NOMO-1 treated with DMSO at 0.1 percent for 48 hours (cell line): Measurements from ENCODE around the gene LCE3A.

Experiments
- DNase-seq: peaks from one replicate; lab custom pipeline; 2025; ENCODE audit not compliant: unreplicated experiment; lab: John Stamatoyannopoulos, UW

Gene LCE3A

DNA sequence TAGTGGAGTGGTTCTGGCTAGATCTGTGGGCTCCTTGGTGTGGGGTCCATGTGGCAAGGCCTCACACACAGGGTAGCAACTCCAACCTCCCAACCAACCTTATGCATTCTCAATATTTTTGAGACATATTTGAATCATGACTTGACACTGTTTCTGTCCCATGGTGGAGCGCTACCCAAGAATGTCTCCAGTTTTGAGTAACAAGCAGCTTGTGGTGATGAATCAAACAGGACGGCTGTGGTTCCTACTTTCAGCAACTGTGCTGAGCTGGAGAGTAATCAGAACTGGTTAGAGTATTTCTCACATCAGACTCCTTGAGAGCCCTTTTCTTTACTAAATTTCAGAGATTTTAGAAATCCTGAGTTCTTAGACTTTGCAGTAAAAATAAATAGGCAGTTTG lies 45.7 kb downstream of the LCE3A start:
- DNase-seq = no peak
